Peyer's patch (tissue), 4 donors: Measurements from ENCODE around the gene DOCK9.

ENCODE experiments used
- CTCF ChIP-seq, 6 experiments: fragments of 450-650 bp in 4 of 6; fragments of 200-600 bp in 2 of 6; sonication (generic) in 1 of 6; IDR thresholded peaks; one replicate each; pipeline ENCODE4 v1.5.1; 2017 to 2019; ENCODE audit warnings: antibody characterized with exemption in 6 of 6, mild to moderate bottlenecking in 3 of 6, moderate library complexity in 1 of 6
- POLR2A ChIP-seq, 2 donors: fragments of 450-650 bp; IDR thresholded peaks; one replicate each; pipeline ENCODE4 v1.5.1; 2017; ENCODE audit warnings: antibody characterized with exemption in 2 of 2, mild to moderate bottlenecking in 2 of 2, moderate library complexity in 2 of 2

GRCh38 chr13:98821372-98822224 lies 156.3 kb downstream of the DOCK9 start:
- no peak for TF ChIP-seq POLR2A (IDR thresholded peaks at IDR 0.05)
- TF ChIP-seq CTCF (IDR thresholded peaks at IDR 0.05), result no peak
